K562 (cell line): ENCODE data around the gene HEY2. TPM values are rescaled to one million over a fixed set of nuclear protein-coding genes. Genes with fewer than 3 reads are reported as not detected.

Source experiments
- ATAC-seq: fragments of 200-7000 bp; cut with Tn5 transposase; 3 replicates; pipeline ENCODE4 v1.9.1; 2020; ENCODE audit warnings: moderate library complexity
- BruUV-seq: library from RNA; stranded (reverse); fragments of 400-500 nt; replicated peaks from 2 replicates; lab custom pipeline; 2021; lab: Mats Ljungman, UMichigan
- CTCF ChIA-PET: fragments of 300-600 bp; formaldehyde crosslinking; extraction: SDS; loops from one replicate; lab custom pipeline; 2021; ENCODE audit warnings: low intra/inter-chr PET ratio; lab: Yijun Ruan, JAX
- POLR2A ChIA-PET: fragments of 300-600, 350-650 bp; sonication (Branson Sonifier 250); formaldehyde crosslinking; extraction: SDS; loops from one replicate; lab custom pipeline; 2021; ENCODE audit warnings: antibody characterized with exemption, inconsistent platforms; lab: Yijun Ruan, JAX
- DNase-seq, 4 experiments: peaks; one replicate each; pipeline versions ENCODE4 v3.0.0 to v3.0.0-alpha.2; 2011 to 2018; ENCODE audit warnings: low spot score in 3 of 4, mixed read lengths in 3 of 4; ENCODE audit errors: extremely low read depth in 1 of 4
- FAIRE-seq: peaks from 2 replicates; lab custom pipeline; 2011; peaks lifted over from hg19 to GRCh38; lab: Jason Lieb, UNC
- H2AFZ ChIP-seq: 2 replicates; pipeline ENCODE4 v1.6.0; 2011; ENCODE audit warnings: low read depth, low read length, control low read depth, inconsistent platforms
- H3K27ac ChIP-seq: fragments of 200-600 bp; 3 replicates; pipeline ENCODE4 v1.8.0; 2011; ENCODE audit warnings: low read depth, mild to moderate bottlenecking, control low read depth, inconsistent platforms, low read length, moderate library complexity, mixed read lengths; ENCODE audit errors: extremely low read depth
- H3K27me3 ChIP-seq, 2 experiments: fragments of 300-600 bp in 1 of 2; 2 replicates in 1 of 2; 3 replicates in 1 of 2; pipeline versions ENCODE4 v1.6.0 to v1.8.0; 2011; ENCODE audit warnings: inconsistent platforms in 2 of 2, low read length in 2 of 2, mild to moderate bottlenecking in 1 of 2, mixed read lengths in 1 of 2, moderate library complexity in 1 of 2; ENCODE audit not compliant: control insufficient read depth in 2 of 2, insufficient read depth in 2 of 2
- H3K36me3 ChIP-seq: fragments of 300-600 bp; 3 replicates; pipeline ENCODE4 v1.8.0; 2011; ENCODE audit warnings: mild to moderate bottlenecking, low read length, inconsistent platforms; ENCODE audit not compliant: control insufficient read depth, insufficient read depth
- H3K4me1 ChIP-seq, 2 experiments: fragments of 200-600 bp in 1 of 2; replicated peaks in 1 of 2; 2 replicates in 1 of 2; 3 replicates in 1 of 2; pipeline versions ENCODE4 v1.5.1 to v1.8.0; 2011; ENCODE audit warnings: inconsistent platforms in 2 of 2, low read length in 2 of 2, mild to moderate bottlenecking in 1 of 2, mixed read lengths in 1 of 2, moderate library complexity in 1 of 2; ENCODE audit not compliant: control insufficient read depth in 2 of 2, insufficient read depth in 2 of 2
- H3K4me2 ChIP-seq: 2 replicates; pipeline ENCODE4 v1.6.1; 2011; ENCODE audit warnings: low read length, control low read depth, inconsistent platforms, mixed read lengths; ENCODE audit not compliant: insufficient read depth
- H3K4me3 ChIP-seq: fragments of 200-600 bp; sonication (generic), shearing (Covaris generic); 2 replicates; pipeline ENCODE4 v1.5.1; 2016; ENCODE audit warnings: control low read depth, inconsistent platforms
- H3K79me2 ChIP-seq: fragments of 200-600 bp; 3 replicates; pipeline ENCODE4 v1.8.0; 2011; ENCODE audit warnings: low read length, inconsistent platforms; ENCODE audit not compliant: control insufficient read depth, insufficient read depth
- H3K9ac ChIP-seq, 2 experiments: 2 replicates each; pipeline versions ENCODE4 v1.6.0 to v1.6.1; 2011; ENCODE audit warnings: low read depth in 2 of 2, low read length in 2 of 2, control low read depth in 1 of 2, inconsistent platforms in 1 of 2, mild to moderate bottlenecking in 1 of 2, mixed read lengths in 1 of 2; ENCODE audit not compliant: insufficient read depth in 1 of 2
- H3K9me1 ChIP-seq: one replicate; pipeline ENCODE4 v1.6.0; 2011; ENCODE audit warnings: inconsistent platforms, mild to moderate bottlenecking, low read length, moderate library complexity; ENCODE audit not compliant: control insufficient read depth, insufficient read depth
- H3K9me3 ChIP-seq: replicated peaks from 2 replicates; pipeline ENCODE4 v1.5.1; 2011; ENCODE audit warnings: low read depth, low read length, inconsistent platforms; ENCODE audit not compliant: control insufficient read depth, insufficient read depth
- H4K20me1 ChIP-seq: replicated peaks from 2 replicates; pipeline ENCODE4 v1.6.1; 2011; ENCODE audit warnings: low read length, inconsistent platforms, mixed read lengths; ENCODE audit not compliant: control insufficient read depth, insufficient read depth
- CREBBP ChIP-seq: IDR thresholded peaks from one replicate; pipeline ENCODE4 v1.6.1; 2012; ENCODE audit warnings: low read depth, mild to moderate bottlenecking, control low read depth, inconsistent platforms, low read length
- HSF4 ChIP-seq: fragments of 250-450 bp; sonication (Bioruptor Pico); IDR thresholded peaks from 2 replicates; pipeline ENCODE4 v2.1.2; 2022; ENCODE audit warnings: mild to moderate bottlenecking, moderate library complexity, borderline replicate concordance
- L3MBTL2 ChIP-seq: fragments of 450-650 bp; IDR thresholded peaks from 2 replicates; pipeline ENCODE4 v1.6.1; 2016; ENCODE audit warnings: mild to moderate bottlenecking, moderate library complexity
- MEIS2 ChIP-seq: fragments of 450-650 bp; IDR thresholded peaks from 2 replicates; pipeline ENCODE4 v1.6.1; 2014; ENCODE audit warnings: mild to moderate bottlenecking; ENCODE audit not compliant: partially characterized antibody
- MTA2 ChIP-seq: fragments of 450-650 bp; IDR thresholded peaks from 2 replicates; pipeline ENCODE4 v1.6.1; 2016; ENCODE audit warnings: low read depth
- POLR2A ChIP-seq: fragments of 450-650 bp; conservative IDR thresholded peaks from 2 replicates; pipeline ENCODE4 v1.6.1; 2016
- SNIP1 ChIP-seq: fragments of 450-650 bp; IDR thresholded peaks from 2 replicates; pipeline ENCODE4 v1.7.1; 2017; ENCODE audit warnings: low read depth, mild to moderate bottlenecking
- SPI1 ChIP-seq: IDR thresholded peaks from 2 replicates; pipeline ENCODE4 v1.6.1; 2011; ENCODE audit warnings: low read depth, low read length, control low read depth, borderline replicate concordance
- ZNF507 ChIP-seq: conservative IDR thresholded peaks from 2 replicates; pipeline ENCODE4 v1.6.1; 2017; ENCODE audit warnings: missing genetic modification characterization, missing compliant biosample characterization
- in situ Hi-C: fragments of 300-500 bp; cut with MboI; formaldehyde crosslinking; loops from 4 replicates; pipeline ENCODE4 v1.15.0; 2018; ENCODE audit warnings: inconsistent platforms, mixed read lengths
- intact Hi-C: fragments of 100-400 bp; cut with micrococcal nuclease; formaldehyde crosslinking; loops from 2 replicates; pipeline ENCODE4 v1.14.2; 2022
- polyA plus RNA-seq, 8 experiments: library from polyadenylated mRNA; depleted of rRNA in 4 of 8; stranded (reverse) in 5 of 8; unstranded in 3 of 8; fragments of >200 nt; fragmentation: Nextera tagmentation in 2 of 8; fragmentation: Illumina TruSeq in 1 of 8; extraction: Ambion mirVana in 2 of 8; extraction: Trizol in 1 of 8; gene quantifications; 2 replicates each; pipeline versions ENCODE4 v1.2.1 to v1.2.3, GENCODE V29; 2011 to 2014; ENCODE audit warnings: inconsistent platforms in 1 of 8, missing spikeins in 1 of 8
- total RNA-seq, 7 experiments: library from RNA; depleted of rRNA in 6 of 7; stranded (reverse); fragments of >200 nt in 6 of 7; fragmentation: Illumina TruSeq in 2 of 7; extraction: Trizol in 2 of 7; gene quantifications; 2 replicates each; pipeline versions ENCODE4 v1.2.1 to v1.2.3, GENCODE V29; 2011 to 2021; ENCODE audit warnings: low replicate concordance in 1 of 7
- TF ChIP-seq, protein P1 (sequence below): fragments of 250-450 bp; sonication (Bioruptor Pico); IDR thresholded peaks from 2 replicates; pipeline ENCODE4 v1.4.0; 2020; ENCODE audit warnings: mild to moderate bottlenecking, moderate library complexity
- TF ChIP-seq, protein P2 (sequence below): sonication (generic); formaldehyde crosslinking; IDR thresholded peaks from 2 replicates; pipeline ENCODE4 v1.8.0; 2022; ENCODE audit warnings: missing genetic modification reagents, mild to moderate bottlenecking, borderline replicate concordance
- TF ChIP-seq, protein P3 (sequence below): fragments of 250-450 bp; sonication (Bioruptor Pico); IDR thresholded peaks from 2 replicates; pipeline ENCODE4 v1.8.0; 2021; ENCODE audit warnings: mild to moderate bottlenecking, moderate library complexity
- TF ChIP-seq, protein P4 (sequence below): IDR thresholded peaks from 2 replicates; pipeline ENCODE4 v1.6.1; 2012; ENCODE audit warnings: low read depth, low read length, improper control_type of control experiment, borderline replicate concordance

Gene HEY2
- total and polyA plus RNA-seq, 9 of the 15 experiments (the other 6 are each of a cell fraction or from before 2014, with no cell fraction given), result 0.03 to 0.07 (median 0.06) TPM; not detected in 5

DNA sequence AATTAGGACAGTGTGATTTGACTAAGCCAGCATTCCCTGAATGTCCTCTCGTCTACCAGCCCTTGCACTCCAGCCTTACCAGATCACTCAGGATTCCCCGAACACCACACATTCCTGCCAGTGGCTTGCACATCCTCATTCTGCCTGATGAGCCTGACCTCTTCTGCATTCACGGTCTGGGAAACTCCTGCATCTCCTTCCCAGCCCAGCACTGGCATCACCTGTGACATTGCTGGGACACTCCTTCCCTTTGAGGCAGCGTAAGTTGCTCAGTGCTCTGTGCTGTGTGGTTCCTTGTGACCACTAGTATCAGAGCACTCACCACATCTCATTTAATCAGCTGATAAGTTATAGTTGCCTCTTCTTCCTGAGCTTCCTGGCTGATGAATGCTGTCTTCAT is 58.6 kb downstream of the HEY2 start (continued):
- TF ChIP-seq, protein P1, sequence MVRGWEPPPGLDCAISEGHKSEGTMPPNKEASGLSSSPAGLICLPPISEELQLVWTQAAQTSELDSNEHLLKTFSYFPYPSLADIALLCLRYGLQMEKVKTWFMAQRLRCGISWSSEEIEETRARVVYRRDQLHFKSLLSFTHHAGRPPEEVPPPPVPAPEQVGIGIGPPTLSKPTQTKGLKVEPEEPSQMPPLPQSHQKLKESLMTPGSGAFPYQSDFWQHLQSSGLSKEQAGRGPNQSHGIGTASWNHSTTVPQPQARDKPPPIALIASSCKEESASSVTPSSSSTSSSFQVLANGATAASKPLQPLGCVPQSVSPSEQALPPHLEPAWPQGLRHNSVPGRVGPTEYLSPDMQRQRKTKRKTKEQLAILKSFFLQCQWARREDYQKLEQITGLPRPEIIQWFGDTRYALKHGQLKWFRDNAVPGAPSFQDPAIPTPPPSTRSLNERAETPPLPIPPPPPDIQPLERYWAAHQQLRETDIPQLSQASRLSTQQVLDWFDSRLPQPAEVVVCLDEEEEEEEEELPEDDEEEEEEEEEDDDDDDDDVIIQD (CRISPR knock-in tag), result no peak

DNA sequence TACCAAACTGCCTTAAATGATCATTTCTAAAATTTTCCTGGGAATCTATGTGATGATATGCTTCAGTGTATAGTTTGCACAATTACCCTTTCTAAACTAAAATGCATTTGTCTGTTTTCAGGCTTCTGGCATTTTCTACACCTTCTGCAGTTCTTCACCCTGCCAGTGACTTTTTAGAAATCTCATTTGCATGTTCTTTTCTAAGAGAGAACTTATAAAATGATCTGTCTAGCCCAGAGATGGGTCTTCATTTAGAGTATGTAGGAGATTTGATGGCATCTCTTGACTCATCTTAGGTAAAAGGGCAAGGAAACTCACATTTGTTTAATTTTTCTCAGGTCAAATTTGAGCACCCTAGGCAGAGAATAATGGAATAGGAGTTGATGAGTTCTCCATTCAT is 59.2 kb downstream of the HEY2 start:
- BruUV-seq, result no TSS peak
- intact Hi-C loops (no loop called here), in situ Hi-C loops (no loop called here)
- no peak overlapping the region for H3K4me3 ChIP-seq
- no peaks in the 10 kb centered on the region for H4K20me1 ChIP-seq
- H3K4me2 ChIP-seq, result no peak overlapping the region
- peaks cover 11 to 26% of the 10 kb centered on the region in 2 experiments; a peak in 4 of 5 replicates for H3K4me1 ChIP-seq
- H3K27ac ChIP-seq, result no peak overlapping the region
- H3K79me2 ChIP-seq, result peaks cover 11% of the 10 kb centered on the region; the same call in 2 of the 3 replicates
- peaks cover 6% of the 10 kb centered on the region; the same call in 1 of the 3 replicates for H3K36me3 ChIP-seq
- no peaks in the 10 kb centered on the region for H3K9me3 ChIP-seq
- H3K9me1 ChIP-seq, result peaks cover 8% of the 10 kb centered on the region
- H3K27me3 ChIP-seq, result no peaks in the 10 kb centered on the region
- ChIA-PET POLR2A (interaction anchor here (1.5 kb wide), 1 partner anchor 12 kb away, joined by 3 read pairs; no protein-coding TSS in a partner anchor), CTCF (no interaction called here)
- DNase-seq, result no peak
- no peak overlapping the region for H3K9ac ChIP-seq
- FAIRE-seq, result no peak
- no peak overlapping the region for H2AFZ ChIP-seq
- no peak for ATAC-seq
- TF ChIP-seq, protein P2, sequence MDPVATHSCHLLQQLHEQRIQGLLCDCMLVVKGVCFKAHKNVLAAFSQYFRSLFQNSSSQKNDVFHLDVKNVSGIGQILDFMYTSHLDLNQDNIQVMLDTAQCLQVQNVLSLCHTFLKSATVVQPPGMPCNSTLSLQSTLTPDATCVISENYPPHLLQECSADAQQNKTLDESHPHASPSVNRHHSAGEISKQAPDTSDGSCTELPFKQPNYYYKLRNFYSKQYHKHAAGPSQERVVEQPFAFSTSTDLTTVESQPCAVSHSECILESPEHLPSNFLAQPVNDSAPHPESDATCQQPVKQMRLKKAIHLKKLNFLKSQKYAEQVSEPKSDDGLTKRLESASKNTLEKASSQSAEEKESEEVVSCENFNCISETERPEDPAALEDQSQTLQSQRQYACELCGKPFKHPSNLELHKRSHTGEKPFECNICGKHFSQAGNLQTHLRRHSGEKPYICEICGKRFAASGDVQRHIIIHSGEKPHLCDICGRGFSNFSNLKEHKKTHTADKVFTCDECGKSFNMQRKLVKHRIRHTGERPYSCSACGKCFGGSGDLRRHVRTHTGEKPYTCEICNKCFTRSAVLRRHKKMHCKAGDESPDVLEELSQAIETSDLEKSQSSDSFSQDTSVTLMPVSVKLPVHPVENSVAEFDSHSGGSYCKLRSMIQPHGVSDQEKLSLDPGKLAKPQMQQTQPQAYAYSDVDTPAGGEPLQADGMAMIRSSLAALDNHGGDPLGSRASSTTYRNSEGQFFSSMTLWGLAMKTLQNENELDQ (CRISPR knock-in tag), result no peak
- no peak for TF ChIP-seq SPI1
- TF ChIP-seq POLR2A, result no peak
- no peak for TF ChIP-seq SNIP1
- no peak for TF ChIP-seq HSF4 (CRISPR knock-in tag)
- TF ChIP-seq MEIS2, result no peak
- TF ChIP-seq, protein P3, sequence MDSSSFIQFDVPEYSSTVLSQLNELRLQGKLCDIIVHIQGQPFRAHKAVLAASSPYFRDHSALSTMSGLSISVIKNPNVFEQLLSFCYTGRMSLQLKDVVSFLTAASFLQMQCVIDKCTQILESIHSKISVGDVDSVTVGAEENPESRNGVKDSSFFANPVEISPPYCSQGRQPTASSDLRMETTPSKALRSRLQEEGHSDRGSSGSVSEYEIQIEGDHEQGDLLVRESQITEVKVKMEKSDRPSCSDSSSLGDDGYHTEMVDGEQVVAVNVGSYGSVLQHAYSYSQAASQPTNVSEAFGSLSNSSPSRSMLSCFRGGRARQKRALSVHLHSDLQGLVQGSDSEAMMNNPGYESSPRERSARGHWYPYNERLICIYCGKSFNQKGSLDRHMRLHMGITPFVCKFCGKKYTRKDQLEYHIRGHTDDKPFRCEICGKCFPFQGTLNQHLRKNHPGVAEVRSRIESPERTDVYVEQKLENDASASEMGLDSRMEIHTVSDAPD (CRISPR knock-in tag), result no peak
- TF ChIP-seq CREBBP, result no peak
- TF ChIP-seq, protein P4, sequence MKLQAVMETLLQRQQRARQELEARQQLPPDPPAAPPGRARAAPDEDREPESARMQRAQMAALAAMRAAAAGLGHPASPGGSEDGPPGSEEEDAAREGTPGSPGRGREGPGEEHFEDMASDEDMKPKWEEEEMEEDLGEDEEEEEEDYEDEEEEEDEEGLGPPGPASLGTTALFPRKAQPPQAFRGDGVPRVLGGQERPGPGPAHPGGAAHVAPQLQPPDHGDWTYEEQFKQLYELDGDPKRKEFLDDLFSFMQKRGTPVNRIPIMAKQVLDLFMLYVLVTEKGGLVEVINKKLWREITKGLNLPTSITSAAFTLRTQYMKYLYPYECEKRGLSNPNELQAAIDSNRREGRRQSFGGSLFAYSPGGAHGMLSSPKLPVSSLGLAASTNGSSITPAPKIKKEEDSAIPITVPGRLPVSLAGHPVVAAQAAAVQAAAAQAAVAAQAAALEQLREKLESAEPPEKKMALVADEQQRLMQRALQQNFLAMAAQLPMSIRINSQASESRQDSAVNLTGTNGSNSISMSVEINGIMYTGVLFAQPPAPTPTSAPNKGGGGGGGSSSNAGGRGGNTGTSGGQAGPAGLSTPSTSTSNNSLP, result no peak
- no peak for TF ChIP-seq MTA2
- TF ChIP-seq L3MBTL2, result no peak
- TF ChIP-seq ZNF507 (tag), result no peak
